ENCODE data around the gene AFM. TPM values are rescaled to one million over a fixed set of nuclear protein-coding genes. Genes with fewer than 3 reads are reported as not detected.

AFM gene
- total and polyA plus RNA-seq, 7 donors, result not detected

GRCh38 chr4:73501664-73502265, 20.2 kb downstream of the AFM start:
- Histone ChIP-seq H3K27me3 (ENCODE audit: insufficient read depth in 3 of 3, low read length in 2 of 3) (no peaks in the 10 kb centered on the region), H3K4me1 (no peaks in the 10 kb centered on the region), H3K4me3 (no peak overlapping the region), H3K36me3 (ENCODE audit: insufficient read depth in 1 of 2, low read depth in 1 of 2) (no peaks in the 10 kb centered on the region), H3K9me3 (no peaks in the 10 kb centered on the region), H3K27ac (no peak overlapping the region)
- intact Hi-C loops (cut with DNase I), result no loop called here
- no peak for TF ChIP-seq CTCF (IDR thresholded peaks at IDR 0.05)
- 81 to 87% (median 82%) methylated on average over 5 of the region's 5 CpGs for WGBS, 3 donors
- DNase-seq (no peak), ATAC-seq (no peak)

DNA sequence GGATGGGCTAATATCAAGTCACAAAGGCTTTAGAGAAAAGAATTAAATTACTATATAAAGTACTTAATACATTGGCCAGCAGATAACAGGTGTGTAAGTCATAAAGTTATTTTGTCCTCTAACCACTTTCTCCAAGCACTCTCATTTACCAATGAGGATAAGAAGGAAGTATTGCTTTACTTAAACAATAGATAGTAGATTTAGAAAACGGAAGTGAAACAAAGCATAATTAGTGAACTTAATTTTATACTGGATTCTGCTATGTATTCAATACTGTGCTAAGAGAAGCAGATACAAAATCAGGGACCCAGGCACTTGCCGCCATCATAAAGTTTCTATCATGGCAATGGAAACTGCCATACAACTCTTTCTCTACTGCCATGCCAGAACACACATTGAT, 24.0 kb downstream of the AFM start:
- no peaks in the 10 kb centered on the region for H3K9me3 ChIP-seq
- no peak overlapping the region for H3K4me3 ChIP-seq
- intact Hi-C loops (cut with DNase I), result no loop called here
- H3K36me3 ChIP-seq (ENCODE audit: insufficient read depth in 1 of 2, low read depth in 1 of 2), result no peaks in the 10 kb centered on the region
- H3K27ac ChIP-seq, result no peak overlapping the region
- H3K4me1 ChIP-seq, result no peaks in the 10 kb centered on the region
- no peak for TF ChIP-seq CTCF (IDR thresholded peaks at IDR 0.05)
- no peak for ATAC-seq
- H3K27me3 ChIP-seq (ENCODE audit: insufficient read depth in 3 of 3, low read length in 2 of 3), result no peaks in the 10 kb centered on the region
- 76 to 87% (median 82%) methylated on average over 2 of the region's 2 CpGs for WGBS, 3 donors
- no peak for DNase-seq

DNA sequence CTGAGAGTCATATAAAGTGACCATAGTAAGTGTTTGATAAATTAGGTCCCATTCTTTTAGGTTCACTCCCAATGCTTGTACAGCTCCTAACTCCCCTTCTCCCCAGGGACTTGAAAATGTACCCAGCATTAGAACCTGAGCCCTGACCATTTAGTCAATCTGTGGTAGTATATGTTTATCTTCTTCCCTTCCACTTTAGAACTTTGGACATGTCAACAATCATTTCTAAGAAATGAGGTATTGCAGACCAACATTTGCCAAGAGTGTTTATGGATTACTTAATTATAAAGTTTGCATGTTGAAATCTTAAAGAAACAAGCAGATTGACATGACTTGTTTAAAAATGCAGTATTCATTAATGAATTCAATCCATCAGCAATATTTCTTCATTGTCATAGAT, 26.0 kb downstream of the AFM start:
- H3K4me3 ChIP-seq, result no peak overlapping the region
- intact Hi-C loops (cut with DNase I), result no loop called here
- no peaks in the 10 kb centered on the region for H3K9me3 ChIP-seq
- H3K27me3 ChIP-seq (ENCODE audit: insufficient read depth in 3 of 3, low read length in 2 of 3), result no peaks in the 10 kb centered on the region
- H3K36me3 ChIP-seq (ENCODE audit: insufficient read depth in 1 of 2, low read depth in 1 of 2), result no peaks in the 10 kb centered on the region
- no peak overlapping the region for H3K27ac ChIP-seq
- no peak for TF ChIP-seq CTCF (IDR thresholded peaks at IDR 0.05)
- H3K4me1 ChIP-seq, result no peaks in the 10 kb centered on the region
- ATAC-seq (no peak), DNase-seq (no peak)

- TF ChIP-seq CTCF (IDR thresholded peaks at IDR 0.05), result no peak
- no peaks in the 10 kb centered on the region for H3K36me3 ChIP-seq (ENCODE audit: insufficient read depth in 1 of 2, low read depth in 1 of 2)
- intact Hi-C loops (cut with DNase I), result no loop called here
- H3K4me3 ChIP-seq, result no peak overlapping the region
- no peak overlapping the region for H3K27ac ChIP-seq
- no peaks in the 10 kb centered on the region for H3K9me3 ChIP-seq
- no peak for ATAC-seq
- H3K27me3 ChIP-seq (ENCODE audit: insufficient read depth in 3 of 3, low read length in 2 of 3), result no peaks in the 10 kb centered on the region
- no peak for DNase-seq
- H3K4me1 ChIP-seq, result no peaks in the 10 kb centered on the region
- WGBS, 3 donors, result 77 to 87% (median 77%) methylated on average over 3 of the region's 3 CpGs
These were observed 27.1 kb downstream of the AFM start for GRCh38 chr4:73508651-73509050.

DNA sequence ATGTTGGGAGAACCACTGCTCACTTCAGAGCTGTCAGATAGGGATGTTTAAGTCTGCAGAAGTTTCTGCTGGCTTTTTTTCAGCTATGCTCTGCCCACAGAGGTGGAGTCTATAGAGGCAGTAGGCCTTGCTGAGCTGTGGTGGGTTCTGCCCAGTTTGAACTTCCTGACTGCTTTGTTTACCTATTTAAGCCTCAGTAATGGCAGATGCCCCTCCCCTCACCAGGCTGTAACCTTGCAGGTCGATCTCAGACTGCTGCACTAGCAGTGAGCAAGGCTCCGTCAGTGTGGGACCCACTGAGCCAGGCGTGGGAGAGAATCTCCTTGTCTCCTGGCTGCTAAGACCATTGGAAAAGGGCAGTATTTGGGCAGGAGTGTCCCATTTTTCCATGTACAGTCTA, 36.8 kb downstream of the AFM start:
- no peaks in the 10 kb centered on the region for H3K9me3 ChIP-seq
- TF ChIP-seq CTCF (IDR thresholded peaks at IDR 0.05), result no peak
- WGBS, 3 donors, result 75 to 80% (median 76%) methylated on average over 3 of the region's 3 CpGs
- H3K4me1 ChIP-seq, result no peaks in the 10 kb centered on the region
- H3K36me3 ChIP-seq (ENCODE audit: insufficient read depth in 1 of 2, low read depth in 1 of 2), result no peaks in the 10 kb centered on the region
- H3K27ac ChIP-seq, result no peak overlapping the region
- no peak overlapping the region for H3K4me3 ChIP-seq
- DNase-seq (no peak), ATAC-seq (no peak)
- no peaks in the 10 kb centered on the region for H3K27me3 ChIP-seq (ENCODE audit: insufficient read depth in 3 of 3, low read length in 2 of 3)
- intact Hi-C loops (cut with DNase I), result no loop called here

Data from psoas muscle (tissue), 8 donors.